Measurements from ENCODE around the gene BRMS1L. TPM values are rescaled to one million over a fixed set of nuclear protein-coding genes. Genes with fewer than 3 reads are reported as not detected.

BRMS1L gene
- total RNA-seq, 1 experiment from 2014 or later, result 8.3 TPM

GRCh38 chr14:35865611-35866324 is 39.6 kb downstream of the BRMS1L start:
- DNase-seq (ENCODE audit: low read depth), result no peak

- peak; percentile 14 for DNase-seq (ENCODE audit: low read depth)
Observed at GRCh38 chr14:35866595-35867279, 40.6 kb downstream of the BRMS1L start.

- peak; percentile 6 for DNase-seq (ENCODE audit: low read depth)
Observed at GRCh38 chr14:35867280-35867629, 41.1 kb downstream of the BRMS1L start.

- DNase-seq (ENCODE audit: low read depth), result no peak
Observed at GRCh38 chr14:35875296-35875695, 49.2 kb downstream of the BRMS1L start.

- no peak for DNase-seq (ENCODE audit: low read depth)
Observed at GRCh38 chr14:35877276-35877675, 51.1 kb downstream of the BRMS1L start.

GRCh38 chr14:35878272-35879150 is 52.4 kb downstream of the BRMS1L start:
- peak; percentile 93 for DNase-seq (ENCODE audit: low read depth)

- DNase-seq (ENCODE audit: low read depth), result peak; percentile 41
Observed at GRCh38 chr14:35879151-35879648, 53.1 kb downstream of the BRMS1L start.

GRCh38 chr14:35879654-35880249 is 53.6 kb downstream of the BRMS1L start:
- peak; percentile 19 for DNase-seq (ENCODE audit: low read depth)

GRCh38 chr14:35881280-35881679 is 55.1 kb downstream of the BRMS1L start:
- DNase-seq (ENCODE audit: low read depth), result no peak

GRCh38 chr14:35883677-35884293 is 57.6 kb downstream of the BRMS1L start:
- peak; percentile 11 for DNase-seq (ENCODE audit: low read depth)

GRCh38 chr14:35890308-35890707 is 64.2 kb downstream of the BRMS1L start:
- no peak for DNase-seq (ENCODE audit: low read depth)

- no peak for DNase-seq (ENCODE audit: low read depth)
Observed at GRCh38 chr14:35895256-35895655, 69.1 kb downstream of the BRMS1L start.

GRCh38 chr14:35897616-35898111 is 71.5 kb downstream of the BRMS1L start:
- no peak for DNase-seq (ENCODE audit: low read depth)

- no peak for DNase-seq (ENCODE audit: low read depth)
Observed at GRCh38 chr14:35898217-35898775, 72.2 kb downstream of the BRMS1L start.

GRCh38 chr14:35900741-35901140 is 74.6 kb downstream of the BRMS1L start:
- no peak for DNase-seq (ENCODE audit: low read depth)

GRCh38 chr14:35909665-35910064 is 83.5 kb downstream of the BRMS1L start:
- DNase-seq (ENCODE audit: low read depth), result no peak

GRCh38 chr14:35910191-35910590 is 84.1 kb downstream of the BRMS1L start:
- no peak for DNase-seq (ENCODE audit: low read depth)

GRCh38 chr14:35911097-35911496 is 85.0 kb downstream of the BRMS1L start:
- no peak for DNase-seq (ENCODE audit: low read depth)

GRCh38 chr14:35915185-35915584 is 89.0 kb downstream of the BRMS1L start:
- DNase-seq (ENCODE audit: low read depth), result no peak

- DNase-seq (ENCODE audit: low read depth), result no peak
Observed at GRCh38 chr14:35915775-35916174, 89.6 kb downstream of the BRMS1L start.
